Kasumi-1 (cell line): ENCODE measurements around the gene BBS2.
"Not testable (repeated sequence)": the region's sequence is repeated elsewhere in the genome, so short reads cannot be mapped to it uniquely, and the experiment has no call there.

Experiments
- DNase-seq, 2 experiments: peaks; one replicate each; lab custom pipeline; 2025; lab: John Stamatoyannopoulos, UW

Gene BBS2

GRCh38 chr16:56520251-56520577 is 390 bp upstream of the BBS2 start:
- DNase-seq, result no peak

- no peak for DNase-seq
Observed at GRCh38 chr16:56518425-56518824, 1.4 kb downstream of the BBS2 start.

- DNase-seq, result no peak
Observed at GRCh38 chr16:56517206-56517605, 2.6 kb downstream of the BBS2 start.

GRCh38 chr16:56515665-56516064 is 4.2 kb downstream of the BBS2 start:
- DNase-seq, result no peak

GRCh38 chr16:56514845-56515244 is 5.0 kb downstream of the BBS2 start:
- no peak for DNase-seq

- peak; percentile 76 to 90 for DNase-seq
Observed at GRCh38 chr16:56513972-56514371, 5.9 kb downstream of the BBS2 start.

- DNase-seq, result no peak
Observed at GRCh38 chr16:56513091-56513490, 6.7 kb downstream of the BBS2 start.

- DNase-seq, result no peak
Observed at GRCh38 chr16:56512025-56512424, 7.8 kb downstream of the BBS2 start.

GRCh38 chr16:56510544-56510943 is 9.3 kb downstream of the BBS2 start:
- no peak for DNase-seq

- no peak for DNase-seq
Observed at GRCh38 chr16:56506941-56507340, 12.9 kb downstream of the BBS2 start.

GRCh38 chr16:56505181-56505580 is 14.6 kb downstream of the BBS2 start:
- no peak for DNase-seq

GRCh38 chr16:56493815-56494214 is 26.0 kb downstream of the BBS2 start:
- no peak for DNase-seq

GRCh38 chr16:56493126-56493525 is 26.7 kb downstream of the BBS2 start:
- no peak for DNase-seq

GRCh38 chr16:56491657-56492261 is 28.1 kb downstream of the BBS2 start:
- DNase-seq, result no peak

GRCh38 chr16:56488868-56489267 is 31.0 kb downstream of the BBS2 start:
- not testable (repeated sequence) for DNase-seq

- no peak for DNase-seq
Observed at GRCh38 chr16:56488035-56488434, 31.8 kb downstream of the BBS2 start.

- no peak for DNase-seq
Observed at GRCh38 chr16:56483394-56483793, 36.4 kb downstream of the BBS2 start.

GRCh38 chr16:56482683-56483236 is 37.1 kb downstream of the BBS2 start:
- DNase-seq, result no peak

GRCh38 chr16:56481468-56482122 is 38.2 kb downstream of the BBS2 start:
- DNase-seq, result no peak

GRCh38 chr16:56480776-56481467 is 38.9 kb downstream of the BBS2 start:
- DNase-seq, result no peak

- no peak for DNase-seq
Observed at GRCh38 chr16:56479469-56479868, 40.4 kb downstream of the BBS2 start.

- no peak for DNase-seq
Observed at GRCh38 chr16:56478281-56479049, 41.4 kb downstream of the BBS2 start.
